ENCODE measurements around the gene DCC. TPM values are rescaled to one million over a fixed set of nuclear protein-coding genes. Genes with fewer than 3 reads are reported as not detected.

DCC gene
- polyA plus RNA-seq, 1 experiment, result 0.15 TPM

GRCh38 chr18:53101536-53102105 is 761.6 kb downstream of the DCC start:
- ChIA-PET POLR2A (no interaction called here), CTCF (no interaction called here)

GRCh38 chr18:53114441-53114840 is 774.4 kb downstream of the DCC start:
- no peak for DNase-seq (ENCODE audit: low read depth)
- ChIA-PET POLR2A (no interaction called here), CTCF (no interaction called here)
- Histone ChIP-seq H3K27me3 (ENCODE audit: control insufficient read depth, insufficient read depth, low read length) (no peaks in the 10 kb centered on the region), H3K36me3 (ENCODE audit: control insufficient read depth, insufficient read depth, low read length) (no peaks in the 10 kb centered on the region), H3K4me3 (ENCODE audit: low read depth, low read length) (no peak overlapping the region)
- TF ChIP-seq, protein P1, sequence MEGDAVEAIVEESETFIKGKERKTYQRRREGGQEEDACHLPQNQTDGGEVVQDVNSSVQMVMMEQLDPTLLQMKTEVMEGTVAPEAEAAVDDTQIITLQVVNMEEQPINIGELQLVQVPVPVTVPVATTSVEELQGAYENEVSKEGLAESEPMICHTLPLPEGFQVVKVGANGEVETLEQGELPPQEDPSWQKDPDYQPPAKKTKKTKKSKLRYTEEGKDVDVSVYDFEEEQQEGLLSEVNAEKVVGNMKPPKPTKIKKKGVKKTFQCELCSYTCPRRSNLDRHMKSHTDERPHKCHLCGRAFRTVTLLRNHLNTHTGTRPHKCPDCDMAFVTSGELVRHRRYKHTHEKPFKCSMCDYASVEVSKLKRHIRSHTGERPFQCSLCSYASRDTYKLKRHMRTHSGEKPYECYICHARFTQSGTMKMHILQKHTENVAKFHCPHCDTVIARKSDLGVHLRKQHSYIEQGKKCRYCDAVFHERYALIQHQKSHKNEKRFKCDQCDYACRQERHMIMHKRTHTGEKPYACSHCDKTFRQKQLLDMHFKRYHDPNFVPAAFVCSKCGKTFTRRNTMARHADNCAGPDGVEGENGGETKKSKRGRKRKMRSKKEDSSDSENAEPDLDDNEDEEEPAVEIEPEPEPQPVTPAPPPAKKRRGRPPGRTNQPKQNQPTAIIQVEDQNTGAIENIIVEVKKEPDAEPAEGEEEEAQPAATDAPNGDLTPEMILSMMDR (IDR thresholded peaks at IDR 0.05; ENCODE audit: insufficient read depth, low read depth, low read length), result no peak

More at GRCh38 chr18:53101536-53102105, 761.6 kb downstream of the DCC start:
- no peak overlapping the region for H3K4me3 ChIP-seq (ENCODE audit: low read depth, low read length)
- TF ChIP-seq, protein P1 (IDR thresholded peaks at IDR 0.05; ENCODE audit: insufficient read depth, low read depth, low read length), result no peak
- no peak for DNase-seq (ENCODE audit: low read depth)
- no peaks in the 10 kb centered on the region for H3K27me3 ChIP-seq (ENCODE audit: control insufficient read depth, insufficient read depth, low read length)
- no peaks in the 10 kb centered on the region for H3K36me3 ChIP-seq (ENCODE audit: control insufficient read depth, insufficient read depth, low read length)

DNA sequence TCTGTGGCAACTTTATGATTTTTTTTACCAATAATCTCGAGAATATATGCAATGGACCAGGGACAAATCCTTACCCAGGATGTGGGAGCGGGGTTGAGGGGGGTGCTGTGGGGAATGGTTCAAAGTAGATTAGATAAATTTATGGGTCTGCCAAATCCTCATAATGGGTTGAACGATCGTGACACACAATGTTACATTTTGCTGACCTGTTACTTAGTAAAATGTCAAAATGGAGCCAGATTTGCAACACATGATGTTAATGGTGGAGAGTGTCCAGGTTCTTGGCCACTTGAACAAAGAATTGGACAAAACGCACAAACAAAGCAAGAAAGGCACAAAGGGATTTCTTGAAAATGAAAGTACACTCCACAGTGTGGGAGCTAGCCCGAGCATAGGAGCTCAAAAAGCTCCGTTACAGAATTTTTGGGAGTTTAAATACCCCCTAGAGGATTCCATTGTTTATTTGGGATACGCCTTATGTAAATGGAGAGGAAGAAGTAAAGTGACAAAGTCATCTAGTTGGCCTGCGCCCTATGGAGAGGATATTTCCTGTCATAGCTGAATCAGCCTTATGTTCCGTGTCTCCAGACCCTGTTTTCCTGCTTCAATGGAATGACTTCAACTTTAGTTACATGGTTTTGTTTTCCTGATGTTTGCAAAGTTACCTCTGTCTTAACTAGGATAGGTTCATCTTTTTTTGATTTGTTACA is 776.0 kb downstream of the DCC start:
- no peak overlapping the region for H3K4me3 ChIP-seq (ENCODE audit: low read depth, low read length)
- CTCF ChIA-PET, result no interaction called here
- TF ChIP-seq, protein P1 (IDR thresholded peaks at IDR 0.05; ENCODE audit: insufficient read depth, low read depth, low read length), result no peak
- no peaks in the 10 kb centered on the region for H3K36me3 ChIP-seq (ENCODE audit: control insufficient read depth, insufficient read depth, low read length)
- POLR2A ChIA-PET, result no interaction called here
- no peak for DNase-seq (ENCODE audit: low read depth)
- H3K27me3 ChIP-seq (ENCODE audit: control insufficient read depth, insufficient read depth, low read length), result no peaks in the 10 kb centered on the region

GRCh38 chr18:53117851-53118250 is 777.9 kb downstream of the DCC start:
- Histone ChIP-seq H3K27me3 (ENCODE audit: control insufficient read depth, insufficient read depth, low read length) (no peaks in the 10 kb centered on the region), H3K36me3 (ENCODE audit: control insufficient read depth, insufficient read depth, low read length) (no peaks in the 10 kb centered on the region), H3K4me3 (ENCODE audit: low read depth, low read length) (no peak overlapping the region)
- no peak for DNase-seq (ENCODE audit: low read depth)
- TF ChIP-seq, protein P1 (IDR thresholded peaks at IDR 0.05; ENCODE audit: insufficient read depth, low read depth, low read length), result no peak
- CTCF ChIA-PET, result no interaction called here
- POLR2A ChIA-PET, result no interaction called here

GRCh38 chr18:53126210-53126609 is 786.2 kb downstream of the DCC start:
- POLR2A ChIA-PET, result no interaction called here
- H3K4me3 ChIP-seq (ENCODE audit: low read depth, low read length), result no peak overlapping the region
- no peaks in the 10 kb centered on the region for H3K36me3 ChIP-seq (ENCODE audit: control insufficient read depth, insufficient read depth, low read length)
- DNase-seq (ENCODE audit: low read depth), result no peak
- TF ChIP-seq, protein P1 (IDR thresholded peaks at IDR 0.05; ENCODE audit: insufficient read depth, low read depth, low read length), result no peak
- CTCF ChIA-PET, result no interaction called here
- H3K27me3 ChIP-seq (ENCODE audit: control insufficient read depth, insufficient read depth, low read length), result no peaks in the 10 kb centered on the region
